Activated naive CD4-positive, alpha-beta T cell treated with anti-CD3 and anti-CD28 coated beads, Interleukin-2, amount 10 ng/mL, durations not matched to agents 7 days and 5 days (primary cell): Measurements from ENCODE around the gene NELL2.

Experiments used
- CTCF ChIA-PET: fragments of 350-600 bp; sonication (Branson Sonifier 250); formaldehyde crosslinking; loops from one replicate; lab custom pipeline; 2021; ENCODE audit warnings: antibody characterized with exemption; lab: Charles Lee
- DNase-seq: peaks from one replicate; pipeline ENCODE4 v3.0.0-alpha.2; 2020
- H3K27ac Mint-ChIP-seq: one replicate; pipeline ENCODE4 v1.8.0; 2021; ENCODE audit warnings: mild to moderate bottlenecking, moderate library complexity, mixed read lengths
- H3K27me3 Mint-ChIP-seq: one replicate; pipeline ENCODE4 v1.8.0; 2021; ENCODE audit warnings: mild to moderate bottlenecking, mixed read lengths
- H3K36me3 Mint-ChIP-seq: one replicate; pipeline ENCODE4 v1.8.0; 2021; ENCODE audit warnings: mixed read lengths
- H3K4me1 Mint-ChIP-seq: one replicate; pipeline ENCODE4 v1.8.0; 2021; ENCODE audit warnings: mixed read lengths
- H3K4me3 Mint-ChIP-seq: one replicate; pipeline ENCODE4 v1.8.0; 2021; ENCODE audit warnings: mild to moderate bottlenecking, moderate library complexity, mixed read lengths
- H3K9me3 Mint-ChIP-seq: one replicate; pipeline ENCODE4 v1.8.0; 2021; ENCODE audit warnings: mixed read lengths

The NELL2 gene

DNA sequence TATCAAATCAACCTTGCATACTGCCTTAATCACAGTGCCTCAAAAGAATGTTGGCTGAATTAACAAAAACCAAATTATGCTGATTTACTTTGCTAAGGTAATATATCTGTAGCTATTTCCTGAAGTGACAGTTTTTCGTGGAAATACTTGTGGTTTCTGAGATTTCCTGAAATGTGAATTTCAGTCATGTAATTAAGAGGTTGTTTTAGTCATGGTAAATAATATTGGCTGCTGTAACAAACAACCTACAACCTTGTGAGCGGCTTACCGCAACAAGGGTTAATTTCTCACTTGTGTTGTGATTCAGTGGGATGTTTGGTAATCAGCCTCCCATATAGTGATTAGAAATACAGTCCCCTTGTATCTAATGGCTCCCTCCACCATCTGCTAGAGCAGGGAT, 387.9 kb downstream of the NELL2 start:
- CTCF ChIA-PET: interaction anchor here (0.7 kb wide), 1 partner anchor 9 kb away, joined by 3 read pairs; no protein-coding TSS in a partner anchor
- no peaks in the 10 kb centered on the region for H3K4me1 Mint-ChIP-seq
- no peaks in the 10 kb centered on the region for H3K36me3 Mint-ChIP-seq
- no peak overlapping the region for H3K27ac Mint-ChIP-seq
- no peaks in the 10 kb centered on the region for H3K27me3 Mint-ChIP-seq
- no peak overlapping the region for H3K4me3 Mint-ChIP-seq
- peaks cover 2% of the 10 kb centered on the region for H3K9me3 Mint-ChIP-seq
- no peak for DNase-seq

DNA sequence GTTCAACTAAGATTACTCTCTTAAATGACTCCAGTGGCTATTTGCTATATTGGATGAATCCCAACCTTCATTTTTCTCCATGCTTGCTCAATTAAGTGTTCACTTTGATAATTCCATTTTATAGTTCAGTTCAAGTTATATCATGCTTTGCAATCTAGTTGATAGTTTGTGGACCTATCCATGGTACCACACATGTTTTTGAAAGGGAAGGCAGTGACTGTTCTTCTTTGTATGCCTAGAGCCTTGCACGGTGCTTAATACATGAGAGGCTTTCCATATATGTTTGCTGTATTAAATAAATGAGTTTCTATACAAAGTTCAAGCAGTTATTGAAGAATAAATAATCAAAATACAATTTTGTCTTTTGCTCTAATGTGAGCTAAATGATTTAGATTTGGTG, 391.3 kb downstream of the NELL2 start:
- Mint-ChIP-seq H3K27me3 (no peaks in the 10 kb centered on the region), H3K9me3 (peaks cover 2% of the 10 kb centered on the region), H3K27ac (no peak overlapping the region)

DNA sequence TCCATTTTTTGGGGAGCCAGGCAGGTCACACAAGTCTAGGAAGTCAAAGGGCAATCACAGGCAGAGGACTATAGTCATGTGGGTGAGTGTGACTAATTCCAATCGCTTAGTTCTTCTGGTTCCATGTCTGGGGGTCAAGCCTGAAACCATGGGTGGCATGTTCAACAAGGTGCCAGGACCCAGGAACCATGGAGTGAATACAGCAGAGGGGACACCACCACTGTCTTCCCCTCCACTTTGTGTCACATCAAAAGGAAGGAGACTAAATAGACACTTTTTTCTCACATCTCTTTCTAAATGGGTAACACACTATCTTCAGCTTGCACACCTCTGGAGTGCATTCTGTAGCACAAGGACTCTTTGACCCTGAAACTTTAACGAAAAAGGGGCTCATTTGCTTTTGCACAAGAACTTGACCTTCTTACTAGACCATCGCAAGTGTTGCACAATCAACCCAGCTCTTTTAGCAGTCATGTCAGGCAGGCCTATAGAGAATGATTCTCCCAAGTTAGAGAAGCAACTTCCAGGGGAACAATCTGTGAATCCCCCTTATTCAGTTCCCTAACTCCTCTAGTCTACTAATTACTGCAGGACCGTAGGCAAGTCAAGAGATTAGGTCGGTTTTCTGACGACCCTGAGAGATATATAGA, 398.7 kb downstream of the NELL2 start:
- no peak for DNase-seq
- H3K4me1 Mint-ChIP-seq: no peaks in the 10 kb centered on the region
- peaks cover 23% of the 10 kb centered on the region for H3K9me3 Mint-ChIP-seq
- no peak overlapping the region for H3K27ac Mint-ChIP-seq
- H3K4me3 Mint-ChIP-seq: no peak overlapping the region
- H3K27me3 Mint-ChIP-seq: no peaks in the 10 kb centered on the region
- CTCF ChIA-PET: interaction anchor here (0.7 kb wide), 1 partner anchor 336 kb away, joined by 3 read pairs; no protein-coding TSS in a partner anchor
- H3K36me3 Mint-ChIP-seq: no peaks in the 10 kb centered on the region

More for the DNA sequence above, 391.3 kb downstream of the NELL2 start:
- DNase-seq: no peak
- CTCF ChIA-PET: no interaction called here
- Mint-ChIP-seq H3K36me3 (no peaks in the 10 kb centered on the region), H3K4me1 (no peaks in the 10 kb centered on the region), H3K4me3 (no peak overlapping the region)

DNA sequence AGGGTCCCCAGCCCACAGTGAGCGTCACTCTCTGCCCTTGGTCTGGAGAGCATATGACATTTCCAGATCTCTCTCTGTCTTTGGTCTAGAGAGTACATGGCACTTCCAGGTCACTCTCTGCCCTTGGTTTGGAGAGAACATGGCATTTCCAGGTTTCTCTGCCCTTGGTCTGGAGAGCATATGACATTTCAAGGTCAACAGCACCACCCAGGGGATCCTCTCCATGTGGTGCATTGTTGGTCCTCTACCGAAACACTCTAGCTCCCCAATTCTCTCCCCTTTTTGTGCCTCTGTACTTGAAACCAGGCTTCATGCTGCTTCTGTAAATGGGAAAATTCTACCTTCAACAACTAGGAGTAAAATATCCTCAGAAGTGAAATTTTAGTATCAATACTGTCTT, 399.4 kb downstream of the NELL2 start:
- Mint-ChIP-seq H3K27ac (no peak overlapping the region), H3K36me3 (no peaks in the 10 kb centered on the region), H3K9me3 (peaks cover 23% of the 10 kb centered on the region), H3K4me1 (no peaks in the 10 kb centered on the region), H3K27me3 (no peaks in the 10 kb centered on the region), H3K4me3 (no peak overlapping the region)
- no peak for DNase-seq
- CTCF ChIA-PET: interaction anchor here (1.0 kb wide), 1 partner anchor 462 kb away, joined by 3 read pairs; no protein-coding TSS in a partner anchor

DNA sequence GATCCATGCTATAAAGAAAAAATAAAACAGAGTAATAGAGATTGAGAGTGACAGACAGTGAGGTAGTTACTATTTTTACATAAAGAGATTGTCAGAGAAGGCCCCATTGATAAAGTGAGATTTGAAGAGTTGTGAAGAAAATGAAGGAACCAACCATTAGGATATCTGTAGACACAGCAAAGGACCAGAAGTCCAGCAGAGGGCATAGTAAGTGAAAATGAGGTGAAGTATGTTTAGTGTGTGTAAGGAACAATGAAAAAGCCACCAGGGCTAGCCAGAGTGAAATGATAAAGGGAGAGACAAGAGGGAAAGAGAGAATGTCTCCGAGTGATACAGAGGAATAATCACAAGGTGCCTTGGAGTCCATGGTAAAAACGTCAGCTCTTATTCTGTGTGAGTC, 411.0 kb downstream of the NELL2 start:
- CTCF ChIA-PET: no interaction called here
- no peaks in the 10 kb centered on the region for H3K4me1 Mint-ChIP-seq
- H3K27ac Mint-ChIP-seq: no peak overlapping the region
- peaks cover 4% of the 10 kb centered on the region for H3K27me3 Mint-ChIP-seq
- H3K9me3 Mint-ChIP-seq: no peaks in the 10 kb centered on the region
- no peak overlapping the region for H3K4me3 Mint-ChIP-seq
- DNase-seq: no peak
- H3K36me3 Mint-ChIP-seq: no peaks in the 10 kb centered on the region

DNA sequence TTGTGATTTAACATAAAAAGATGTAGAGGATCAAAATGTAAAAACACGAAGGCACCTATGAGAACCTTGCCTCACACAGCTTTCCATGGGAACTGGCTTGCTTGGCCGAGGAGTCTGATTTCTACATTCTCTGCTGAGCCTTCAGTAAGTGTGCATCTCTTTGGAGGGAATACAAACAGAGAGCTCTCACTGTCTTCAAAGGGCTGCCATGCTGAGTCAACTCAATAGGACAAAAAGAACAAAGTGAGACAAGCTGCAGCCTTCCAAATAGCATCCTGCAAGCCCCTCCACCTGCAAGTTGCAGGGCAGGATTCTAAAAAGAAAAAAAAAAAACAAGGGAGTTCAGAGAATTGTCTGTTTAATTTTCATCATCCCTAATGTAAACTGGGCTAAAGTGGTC, 411.9 kb downstream of the NELL2 start:
- CTCF ChIA-PET: no interaction called here
- Mint-ChIP-seq H3K36me3 (no peaks in the 10 kb centered on the region), H3K27me3 (peaks cover 4% of the 10 kb centered on the region), H3K4me3 (no peak overlapping the region), H3K27ac (no peak overlapping the region), H3K9me3 (no peaks in the 10 kb centered on the region), H3K4me1 (no peaks in the 10 kb centered on the region)
- DNase-seq: no peak

DNA sequence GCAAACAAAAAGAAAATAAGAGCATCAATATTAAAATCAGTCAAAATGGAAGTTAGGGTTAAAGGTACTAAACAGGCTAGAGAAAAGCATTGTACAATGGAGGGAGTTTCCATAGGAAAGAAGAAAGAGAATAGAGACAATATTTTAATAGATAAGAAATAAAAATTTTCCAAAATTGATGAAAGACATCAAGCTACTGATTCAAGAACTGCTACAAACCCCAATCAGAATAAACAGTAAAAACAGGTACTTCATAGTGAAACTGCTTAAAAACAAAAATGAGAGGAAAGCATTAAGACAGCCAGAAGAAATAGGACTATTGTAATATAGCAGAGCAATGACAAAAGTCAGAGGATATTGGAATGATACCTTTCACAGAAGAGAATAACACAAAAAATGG, 413.4 kb downstream of the NELL2 start:
- Mint-ChIP-seq H3K36me3 (no peaks in the 10 kb centered on the region), H3K27me3 (peaks cover 4% of the 10 kb centered on the region), H3K27ac (no peak overlapping the region), H3K9me3 (no peaks in the 10 kb centered on the region), H3K4me3 (no peak overlapping the region), H3K4me1 (no peaks in the 10 kb centered on the region)
- DNase-seq: no peak
- CTCF ChIA-PET: interaction anchor here (0.6 kb wide), 1 partner anchor 60 kb away, joined by 3 read pairs; no protein-coding TSS in a partner anchor

DNA sequence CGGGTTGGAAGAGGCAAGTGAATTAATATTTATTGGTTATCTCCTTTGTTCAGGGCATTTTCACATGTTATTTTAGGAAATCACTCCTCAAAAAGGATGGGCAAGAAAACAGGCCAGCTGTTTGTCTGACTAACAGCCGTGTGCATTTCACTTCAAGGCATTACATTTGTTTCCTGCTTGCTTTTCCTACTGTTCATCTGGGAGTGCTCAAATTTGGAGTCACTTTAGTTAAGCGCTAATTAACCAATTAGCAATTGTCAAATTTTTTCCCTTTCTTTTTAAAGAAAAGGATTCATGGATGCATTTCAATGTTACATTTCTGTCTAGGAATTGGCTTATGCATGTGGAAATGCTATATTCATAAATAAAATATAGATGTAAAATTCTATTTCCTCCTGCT, 415.9 kb downstream of the NELL2 start:
- peaks cover 4% of the 10 kb centered on the region for H3K27me3 Mint-ChIP-seq
- no peaks in the 10 kb centered on the region for H3K36me3 Mint-ChIP-seq
- no peaks in the 10 kb centered on the region for H3K9me3 Mint-ChIP-seq
- CTCF ChIA-PET: no interaction called here
- no peaks in the 10 kb centered on the region for H3K4me1 Mint-ChIP-seq
- H3K4me3 Mint-ChIP-seq: no peak overlapping the region
- no peak overlapping the region for H3K27ac Mint-ChIP-seq
- DNase-seq: no peak

DNA sequence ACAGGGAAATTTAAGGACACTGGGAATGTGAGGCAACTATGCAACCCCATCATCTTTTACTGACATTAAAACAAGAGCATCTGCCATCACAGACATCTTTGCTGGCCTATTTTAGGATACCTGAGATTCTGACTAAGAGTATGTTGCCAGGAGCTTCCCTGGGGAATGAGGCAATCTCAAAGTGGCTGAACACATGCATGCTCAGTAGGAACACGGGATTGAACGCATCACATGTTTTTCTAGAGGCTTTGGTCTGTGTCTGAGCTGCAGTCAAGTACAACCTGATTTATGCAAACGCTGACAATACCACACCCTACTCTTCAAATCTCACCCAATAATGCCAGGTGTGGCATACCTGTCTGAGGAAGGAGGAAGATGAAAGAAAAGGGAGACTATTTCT, 416.5 kb downstream of the NELL2 start:
- Mint-ChIP-seq H3K36me3 (no peaks in the 10 kb centered on the region), H3K27me3 (peaks cover 4% of the 10 kb centered on the region), H3K9me3 (no peaks in the 10 kb centered on the region), H3K27ac (no peak overlapping the region), H3K4me1 (no peaks in the 10 kb centered on the region), H3K4me3 (no peak overlapping the region)
- CTCF ChIA-PET: no interaction called here
- no peak for DNase-seq
